Left ventricle myocardium superior (tissue), 1 donor: Measurements from ENCODE around the gene RPS17. TPM values are rescaled to one million over a fixed set of nuclear protein-coding genes. Genes with fewer than 3 reads are reported as not detected.
A peak's percentile ranks its signal among the peaks of the same experiment; 100 is the strongest.
"Not testable (repeated sequence)": the region's sequence is repeated elsewhere in the genome, so short reads cannot be mapped to it uniquely, and the experiment has no call there.

ENCODE experiments used
- ATAC-seq: fragments of 200-7000 bp; cut with Tn5 transposase; one replicate; pipeline ENCODE4 v1.9.1; 2020; ENCODE audit warnings: mild to moderate bottlenecking, moderate library complexity
- DNase-seq: peaks from one replicate; pipeline ENCODE4 v3.0.0-alpha.2; 2020
- intact Hi-C: fragments of 100-400 bp; cut with micrococcal nuclease; formaldehyde crosslinking; loops from one replicate; pipeline ENCODE4 v1.11.0; 2022
- total RNA-seq: library from RNA; stranded (reverse); fragmentation: NEBNext Ultra II Directional; extraction: Animal tissue kit (Norgen Biotek cat#: 25700); gene quantifications from one replicate; pipeline ENCODE4 v1.2.1, GENCODE V29; 2021
- donor health status: DM: no; HTN: yes; CAD: no; lungs with severe emphysema.

The RPS17 gene
- total RNA-seq, 1 donor from 2014 or later, result 717 TPM

GRCh38 chr15:82551646-82552247 lies 11.5 kb upstream of the RPS17 start:
- intact Hi-C loops, result no loop called here
- no peak for ATAC-seq
- no peak for DNase-seq

- DNase-seq, result no peak
- intact Hi-C loops, result loop anchor here (10.0 kb wide), 1 partner anchor 166 kb away; no protein-coding TSS in a partner anchor
- ATAC-seq, result no peak
These were observed 9.0 kb upstream of the RPS17 start for GRCh38 chr15:82549199-82549665.

- DNase-seq (no peak), ATAC-seq (no peak)
- intact Hi-C loops, result loop anchor here (10.0 kb wide), 1 partner anchor 166 kb away; no protein-coding TSS in a partner anchor
These were observed 8.4 kb upstream of the RPS17 start for GRCh38 chr15:82548700-82549099.

GRCh38 chr15:82545478-82545877 lies 5.2 kb upstream of the RPS17 start:
- ATAC-seq (no peak), DNase-seq (no peak)
- intact Hi-C loops, result loop anchor here (10.0 kb wide), 1 partner anchor 169 kb away; no protein-coding TSS in a partner anchor

- intact Hi-C loops, result loop anchor here (10.0 kb wide), 1 partner anchor 170 kb away; no protein-coding TSS in a partner anchor
- DNase-seq (no peak), ATAC-seq (no peak)
These were observed 4.7 kb upstream of the RPS17 start for GRCh38 chr15:82545002-82545401.

- DNase-seq (no peak), ATAC-seq (no peak)
- intact Hi-C loops, result loop anchor here (10.0 kb wide), 1 partner anchor 170 kb away; no protein-coding TSS in a partner anchor
These were observed 4.2 kb upstream of the RPS17 start for GRCh38 chr15:82544431-82544830.

GRCh38 chr15:82543160-82543559 lies 2.9 kb upstream of the RPS17 start:
- DNase-seq (no peak), ATAC-seq (no peak)
- intact Hi-C loops, result loop anchor here (10.0 kb wide), 1 partner anchor 172 kb away; no protein-coding TSS in a partner anchor

GRCh38 chr15:82540984-82541431 lies 751 bp upstream of the RPS17 start:
- intact Hi-C loops, result loop anchor here (10.0 kb wide), 1 partner anchor 174 kb away; no protein-coding TSS in a partner anchor
- DNase-seq (no peak), ATAC-seq (peak; percentile 2)

- DNase-seq (peak; percentile 32), ATAC-seq (peak; percentile 2)
- intact Hi-C loops, result loop anchor here (10.0 kb wide), 1 partner anchor 175 kb away; no protein-coding TSS in a partner anchor
These were observed 584 bp downstream of the RPS17 start for GRCh38 chr15:82539691-82540054.

GRCh38 chr15:82538961-82539690 lies 1.1 kb downstream of the RPS17 start:
- intact Hi-C loops, result no loop called here
- DNase-seq (no peak), ATAC-seq (no peak)

GRCh38 chr15:82537351-82537908 lies 2.8 kb downstream of the RPS17 start:
- no peak for DNase-seq
- intact Hi-C loops, result no loop called here
- ATAC-seq, result peak; percentile 7

GRCh38 chr15:82536409-82537350 lies 3.6 kb downstream of the RPS17 start:
- intact Hi-C loops, result no loop called here
- ATAC-seq (no peak), DNase-seq (no peak)

- intact Hi-C loops, result no loop called here
- DNase-seq (no peak), ATAC-seq (no peak)
These were observed 4.5 kb downstream of the RPS17 start for GRCh38 chr15:82535566-82536408.

- ATAC-seq, DNase-seq, intact Hi-C loops: not testable (repeated sequence)
These were observed 5.1 kb downstream of the RPS17 start for GRCh38 chr15:82535151-82535550.

GRCh38 chr15:82534457-82534861 lies 5.8 kb downstream of the RPS17 start:
- ATAC-seq, intact Hi-C loops, DNase-seq: not testable (repeated sequence)

- intact Hi-C loops, result no loop called here
- DNase-seq (no peak), ATAC-seq (no peak)
These were observed 6.5 kb downstream of the RPS17 start for GRCh38 chr15:82533801-82534200.

GRCh38 chr15:82532991-82533481 lies 7.2 kb downstream of the RPS17 start:
- intact Hi-C loops, result no loop called here
- DNase-seq, result no peak
- ATAC-seq, result no peak
